ENCODE data around the gene IL1B. TPM values are rescaled to one million over a fixed set of nuclear protein-coding genes. Genes with fewer than 3 reads are reported as not detected.

Gene IL1B
- total RNA-seq, 2 experiments from 2014 or later: 3.8 to 5.6 TPM

DNA sequence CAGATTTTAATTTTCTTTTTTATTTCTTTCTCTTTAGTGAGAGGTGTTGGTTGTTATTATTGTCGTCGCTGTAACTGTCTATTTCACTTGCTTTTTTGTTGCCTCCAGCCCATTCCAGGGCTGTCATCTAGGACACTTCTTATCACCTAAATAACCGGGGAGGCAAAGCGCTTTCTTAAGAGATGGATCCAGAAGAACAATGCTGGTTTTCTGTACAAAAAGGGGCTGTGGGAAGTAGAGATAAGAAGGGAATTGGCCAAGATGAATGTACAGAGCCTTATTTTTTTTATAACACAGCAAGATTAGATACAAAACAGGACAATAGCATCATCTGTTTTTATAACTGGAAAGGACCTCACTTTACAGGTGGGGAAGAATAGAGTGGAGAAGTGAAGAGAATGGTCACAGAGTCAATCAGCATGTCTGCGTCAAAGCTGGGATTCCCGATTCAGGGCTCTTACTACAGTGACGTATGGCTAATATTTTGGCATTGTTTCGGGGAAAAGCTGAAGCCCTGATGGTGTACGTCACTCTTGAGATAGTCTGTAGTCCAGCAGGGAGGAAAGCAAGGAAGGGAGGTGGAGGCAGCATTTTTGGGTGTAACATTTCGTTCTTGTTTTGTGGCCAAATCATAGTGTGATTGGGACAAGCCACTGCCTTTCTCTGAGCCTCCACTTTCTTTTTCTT lies 23.2 kb downstream of the IL1B start:
- H3K27me3 ChIP-seq (ENCODE audit: control insufficient read depth in 1 of 2, insufficient read depth in 2 of 2, low read length in 2 of 2): no peaks in the 10 kb centered on the region
- no peak for DNase-seq
- Mint-ChIP-seq H3K36me3 (ENCODE audit: low read depth) (no peaks in the 10 kb centered on the region), H3K27ac (no peak overlapping the region), H3K9me3 (no peaks in the 10 kb centered on the region), H3K27me3 (no peaks in the 10 kb centered on the region), H3K4me1 (ENCODE audit: low read depth) (peaks cover 17% of the 10 kb centered on the region), H3K4me3 (no peak overlapping the region)
- no peak overlapping the region for H3K27ac ChIP-seq (ENCODE audit: low read depth in 1 of 2, low read length in 2 of 2)
- H3K4me3 ChIP-seq (ENCODE audit: low read length): no peak overlapping the region
- ATAC-seq (ENCODE audit: poor library complexity): no peak
- H3K36me3 ChIP-seq (ENCODE audit: insufficient read depth, low read length): no peaks in the 10 kb centered on the region
- intact Hi-C loops (cut with DNase I, micrococcal nuclease): no loop called here
- CTCF ChIA-PET: no interaction called here
- H3K4me1 ChIP-seq (ENCODE audit: insufficient read depth, low read length): peaks cover 14% of the 10 kb centered on the region
- POLR2A ChIA-PET: no interaction called here
- TF ChIP-seq, protein P1, sequence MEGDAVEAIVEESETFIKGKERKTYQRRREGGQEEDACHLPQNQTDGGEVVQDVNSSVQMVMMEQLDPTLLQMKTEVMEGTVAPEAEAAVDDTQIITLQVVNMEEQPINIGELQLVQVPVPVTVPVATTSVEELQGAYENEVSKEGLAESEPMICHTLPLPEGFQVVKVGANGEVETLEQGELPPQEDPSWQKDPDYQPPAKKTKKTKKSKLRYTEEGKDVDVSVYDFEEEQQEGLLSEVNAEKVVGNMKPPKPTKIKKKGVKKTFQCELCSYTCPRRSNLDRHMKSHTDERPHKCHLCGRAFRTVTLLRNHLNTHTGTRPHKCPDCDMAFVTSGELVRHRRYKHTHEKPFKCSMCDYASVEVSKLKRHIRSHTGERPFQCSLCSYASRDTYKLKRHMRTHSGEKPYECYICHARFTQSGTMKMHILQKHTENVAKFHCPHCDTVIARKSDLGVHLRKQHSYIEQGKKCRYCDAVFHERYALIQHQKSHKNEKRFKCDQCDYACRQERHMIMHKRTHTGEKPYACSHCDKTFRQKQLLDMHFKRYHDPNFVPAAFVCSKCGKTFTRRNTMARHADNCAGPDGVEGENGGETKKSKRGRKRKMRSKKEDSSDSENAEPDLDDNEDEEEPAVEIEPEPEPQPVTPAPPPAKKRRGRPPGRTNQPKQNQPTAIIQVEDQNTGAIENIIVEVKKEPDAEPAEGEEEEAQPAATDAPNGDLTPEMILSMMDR (IDR thresholded peaks at IDR 0.05): no peak
- H3K9me3 ChIP-seq (ENCODE audit: control insufficient read depth in 1 of 2, insufficient read depth in 1 of 2, low read length in 2 of 2): no peaks in the 10 kb centered on the region

- H3K27ac ChIP-seq (ENCODE audit: low read depth in 1 of 2, low read length in 2 of 2): no peak overlapping the region
- POLR2A ChIA-PET: no interaction called here
- H3K9me3 ChIP-seq (ENCODE audit: control insufficient read depth in 1 of 2, insufficient read depth in 1 of 2, low read length in 2 of 2): peaks cover 0 to under 1% of the 10 kb centered on the region in 2 experiments
- intact Hi-C loops (cut with DNase I, micrococcal nuclease): no loop called here
- H3K36me3 ChIP-seq (ENCODE audit: insufficient read depth, low read length): no peaks in the 10 kb centered on the region
- H3K4me3 ChIP-seq (ENCODE audit: low read length): no peak overlapping the region
- Mint-ChIP-seq H3K4me3 (no peak overlapping the region), H3K27me3 (no peaks in the 10 kb centered on the region), H3K4me1 (ENCODE audit: low read depth) (peaks cover 17% of the 10 kb centered on the region), H3K27ac (no peak overlapping the region), H3K9me3 (peaks cover 2% of the 10 kb centered on the region), H3K36me3 (ENCODE audit: low read depth) (no peaks in the 10 kb centered on the region)
- TF ChIP-seq, protein P1 (IDR thresholded peaks at IDR 0.05): no peak
- ATAC-seq (ENCODE audit: poor library complexity): no peak
- H3K27me3 ChIP-seq (ENCODE audit: control insufficient read depth in 1 of 2, insufficient read depth in 2 of 2, low read length in 2 of 2): no peaks in the 10 kb centered on the region
- no peak for DNase-seq
- CTCF ChIA-PET: no interaction called here
- H3K4me1 ChIP-seq (ENCODE audit: insufficient read depth, low read length): peaks cover 14% of the 10 kb centered on the region
These were observed 24.0 kb downstream of the IL1B start for GRCh38 chr2:112812318-112813267.

DNA sequence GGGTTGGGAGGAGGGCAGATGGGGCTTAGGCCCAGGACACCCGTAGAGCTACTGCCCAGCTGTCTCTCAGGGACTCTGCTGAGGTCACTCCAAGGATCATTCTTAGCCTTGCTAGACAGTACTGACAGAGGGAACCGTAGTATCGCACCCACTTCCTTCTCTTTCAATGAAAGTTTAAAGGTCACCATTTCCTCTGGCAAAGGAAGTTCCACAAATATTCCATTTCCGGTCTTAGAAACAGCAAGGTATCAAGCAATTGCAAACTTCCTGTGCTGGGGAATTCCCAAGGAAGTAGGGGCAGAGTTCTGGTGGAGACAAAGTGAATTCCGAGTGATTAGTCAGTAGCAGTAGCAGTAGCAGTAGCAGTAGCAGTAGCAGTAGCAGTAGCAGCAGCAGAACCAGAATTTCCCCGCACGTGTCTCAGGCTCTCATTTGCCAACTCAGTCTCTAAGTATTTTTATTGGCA lies 24.7 kb downstream of the IL1B start:
- H3K4me3 Mint-ChIP-seq: no peak overlapping the region
- no peaks in the 10 kb centered on the region for H3K36me3 Mint-ChIP-seq (ENCODE audit: low read depth)
- H3K4me1 ChIP-seq (ENCODE audit: insufficient read depth, low read length): peaks cover 14% of the 10 kb centered on the region
- H3K4me1 Mint-ChIP-seq (ENCODE audit: low read depth): peaks cover 17% of the 10 kb centered on the region
- CTCF ChIA-PET: no interaction called here
- no peak overlapping the region for H3K4me3 ChIP-seq (ENCODE audit: low read length)
- peaks cover 0 to 6% of the 10 kb centered on the region in 2 experiments for H3K9me3 ChIP-seq (ENCODE audit: control insufficient read depth in 1 of 2, insufficient read depth in 1 of 2, low read length in 2 of 2)
- POLR2A ChIA-PET: no interaction called here
- intact Hi-C loops (cut with DNase I, micrococcal nuclease): no loop called here
- no peak overlapping the region for H3K27ac Mint-ChIP-seq
- DNase-seq: peak in 2 of 14 experiments; percentile 61 to 73
- H3K36me3 ChIP-seq (ENCODE audit: insufficient read depth, low read length): no peaks in the 10 kb centered on the region
- H3K27ac ChIP-seq (ENCODE audit: low read depth in 1 of 2, low read length in 2 of 2): no peak overlapping the region
- H3K9me3 Mint-ChIP-seq: peaks cover 4% of the 10 kb centered on the region
- no peak for ATAC-seq (ENCODE audit: poor library complexity)
- TF ChIP-seq, protein P1 (IDR thresholded peaks at IDR 0.05): no peak
- no peaks in the 10 kb centered on the region for H3K27me3 ChIP-seq (ENCODE audit: control insufficient read depth in 1 of 2, insufficient read depth in 2 of 2, low read length in 2 of 2)
- no peaks in the 10 kb centered on the region for H3K27me3 Mint-ChIP-seq
